C4-2B (cell line): ENCODE measurements around the gene IFT22.

Source experiments
- ZFX ChIP-seq: fragments of 450-650 bp; IDR thresholded peaks from 2 replicates; pipeline ENCODE4 v1.6.1; 2017
- TF ChIP-seq, protein P1 (sequence below): fragments of 450-650 bp; conservative IDR thresholded peaks from 2 replicates; pipeline ENCODE4 v1.5.1; 2017; ENCODE audit warnings: mild to moderate bottlenecking

DNA sequence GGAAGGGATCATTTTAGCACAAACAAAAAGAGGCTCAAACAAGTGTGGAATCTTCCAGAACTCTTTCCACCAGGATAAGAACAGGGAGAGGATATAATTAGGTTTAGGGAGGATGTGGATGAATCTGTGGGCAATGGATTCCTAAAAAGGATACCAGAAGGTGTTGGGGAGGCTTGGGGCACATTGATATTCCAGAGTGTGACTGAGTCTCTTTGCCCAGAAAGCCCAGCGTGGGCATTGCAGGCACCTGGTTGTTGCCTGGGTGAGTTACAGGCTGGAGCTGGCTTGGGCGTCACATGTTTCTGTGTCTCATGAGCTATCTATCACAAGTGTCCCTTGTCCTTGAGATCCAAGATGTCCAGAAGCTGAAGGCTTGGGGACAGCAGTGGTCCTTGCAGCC lies 44.3 kb upstream of the IFT22 start:
- TF ChIP-seq, protein P1, sequence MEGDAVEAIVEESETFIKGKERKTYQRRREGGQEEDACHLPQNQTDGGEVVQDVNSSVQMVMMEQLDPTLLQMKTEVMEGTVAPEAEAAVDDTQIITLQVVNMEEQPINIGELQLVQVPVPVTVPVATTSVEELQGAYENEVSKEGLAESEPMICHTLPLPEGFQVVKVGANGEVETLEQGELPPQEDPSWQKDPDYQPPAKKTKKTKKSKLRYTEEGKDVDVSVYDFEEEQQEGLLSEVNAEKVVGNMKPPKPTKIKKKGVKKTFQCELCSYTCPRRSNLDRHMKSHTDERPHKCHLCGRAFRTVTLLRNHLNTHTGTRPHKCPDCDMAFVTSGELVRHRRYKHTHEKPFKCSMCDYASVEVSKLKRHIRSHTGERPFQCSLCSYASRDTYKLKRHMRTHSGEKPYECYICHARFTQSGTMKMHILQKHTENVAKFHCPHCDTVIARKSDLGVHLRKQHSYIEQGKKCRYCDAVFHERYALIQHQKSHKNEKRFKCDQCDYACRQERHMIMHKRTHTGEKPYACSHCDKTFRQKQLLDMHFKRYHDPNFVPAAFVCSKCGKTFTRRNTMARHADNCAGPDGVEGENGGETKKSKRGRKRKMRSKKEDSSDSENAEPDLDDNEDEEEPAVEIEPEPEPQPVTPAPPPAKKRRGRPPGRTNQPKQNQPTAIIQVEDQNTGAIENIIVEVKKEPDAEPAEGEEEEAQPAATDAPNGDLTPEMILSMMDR: no peak
- TF ChIP-seq ZFX: no peak
